C4-2B (cell line): ENCODE data around the gene STAT4.

Source experiments
- CTCF ChIP-seq: fragments of 450-650 bp; conservative IDR thresholded peaks from 2 replicates; pipeline ENCODE4 v1.5.1; 2017; ENCODE audit warnings: mild to moderate bottlenecking
- ZFX ChIP-seq: fragments of 450-650 bp; IDR thresholded peaks from 2 replicates; pipeline ENCODE4 v1.6.1; 2017

- TF ChIP-seq CTCF: no peak
- TF ChIP-seq ZFX: no peak
Measured at GRCh38 chr2:191086706-191087105, 64.1 kb downstream of the STAT4 start.
